ENCODE results near the gene MACROD2.

Gene MACROD2

DNA sequence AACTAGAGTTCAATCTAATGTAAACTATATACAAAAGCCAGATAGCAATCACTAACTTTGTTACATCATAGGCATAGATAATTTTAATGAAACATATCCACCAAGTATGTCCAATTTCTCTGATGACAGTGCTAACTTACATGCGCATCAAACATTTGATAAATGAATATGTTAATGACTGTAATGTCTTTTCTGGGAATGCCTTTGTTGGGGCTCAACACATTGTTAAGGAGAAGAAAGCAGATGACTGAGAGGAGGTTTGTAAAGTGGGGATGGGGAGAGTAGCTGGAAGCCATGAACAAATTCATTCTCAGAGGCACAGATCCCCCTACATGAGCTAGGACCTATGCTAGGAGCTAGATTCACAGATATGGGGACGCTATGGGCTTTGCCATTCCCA, 1627.9 kb downstream of the MACROD2 start:
- DNase-seq = no peak

- DNase-seq = no peak
Measured at GRCh38 chr20:15625981-15626380, 1630.7 kb downstream of the MACROD2 start.

GRCh38 chr20:15627089-15627488, 1631.8 kb downstream of the MACROD2 start:
- no peak for DNase-seq

- no peak for DNase-seq
Measured at GRCh38 chr20:15627501-15627903, 1632.2 kb downstream of the MACROD2 start.

- no peak for DNase-seq
Measured at GRCh38 chr20:15628851-15629353, 1633.6 kb downstream of the MACROD2 start.

DNA sequence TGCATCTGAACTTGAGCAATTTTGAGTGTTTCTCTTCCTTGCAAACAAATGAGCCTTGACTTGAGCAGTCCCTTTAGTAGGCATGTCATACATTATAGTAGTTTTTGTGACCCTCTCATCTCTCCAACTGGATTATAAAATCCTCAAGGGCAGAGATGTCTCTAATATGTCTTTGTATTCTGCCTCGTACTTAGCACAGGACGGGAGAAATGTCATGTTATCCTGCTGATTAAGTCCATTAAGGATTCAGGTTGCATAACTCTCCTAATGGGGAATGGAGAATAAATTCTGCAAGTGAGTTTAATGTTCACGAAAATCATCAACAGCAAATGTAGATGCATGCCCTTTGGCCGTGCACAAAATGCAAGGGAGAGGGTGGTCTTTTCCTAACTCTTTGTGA, 1635.0 kb downstream of the MACROD2 start:
- DNase-seq = no peak

- DNase-seq = no peak
Measured at GRCh38 chr20:15632680-15633079, 1637.4 kb downstream of the MACROD2 start.

DNA sequence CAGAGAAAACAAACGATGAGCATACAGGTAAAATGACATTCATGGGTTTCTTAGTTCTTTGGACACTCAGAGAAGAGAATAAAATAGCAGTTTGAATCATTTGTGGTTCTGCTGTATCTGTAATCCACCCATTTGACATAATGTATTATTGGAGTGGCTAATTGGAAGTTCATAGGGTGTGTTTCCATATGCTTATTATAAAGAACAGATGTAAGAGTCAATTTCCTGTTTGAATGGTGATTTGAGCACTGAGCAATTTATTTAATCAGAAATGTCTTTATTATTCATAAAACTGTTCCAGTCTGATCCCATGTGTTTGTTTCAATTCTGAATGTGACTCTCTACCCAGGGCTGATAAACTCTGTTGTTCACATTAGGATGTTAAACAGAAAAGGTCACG, 1638.8 kb downstream of the MACROD2 start:
- no peak for DNase-seq

DNA sequence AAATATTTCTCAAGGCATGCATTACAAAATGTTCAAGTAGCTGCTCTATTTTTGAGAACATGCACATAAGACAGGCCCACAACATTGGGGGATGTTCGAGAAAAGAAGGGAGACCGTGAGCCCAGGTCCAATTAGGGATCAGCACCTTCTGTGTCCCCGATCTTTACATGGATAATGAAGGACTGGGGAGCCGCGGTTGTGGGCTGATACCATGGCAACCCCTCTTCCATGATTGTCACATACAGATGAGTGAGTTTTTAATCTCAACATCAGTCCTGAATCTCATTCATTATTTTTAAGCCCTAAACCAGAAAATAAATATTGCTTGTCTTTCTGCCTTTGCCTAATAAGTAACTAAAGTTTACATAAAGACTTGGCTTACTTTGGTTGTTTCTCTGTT, 1642.2 kb downstream of the MACROD2 start:
- no peak for DNase-seq

- DNase-seq = no peak
Measured at GRCh38 chr20:15637950-15638754, 1642.8 kb downstream of the MACROD2 start.

GRCh38 chr20:15638816-15639215, 1643.5 kb downstream of the MACROD2 start:
- no peak for DNase-seq

GRCh38 chr20:15639839-15640238, 1644.5 kb downstream of the MACROD2 start:
- no peak for DNase-seq

DNA sequence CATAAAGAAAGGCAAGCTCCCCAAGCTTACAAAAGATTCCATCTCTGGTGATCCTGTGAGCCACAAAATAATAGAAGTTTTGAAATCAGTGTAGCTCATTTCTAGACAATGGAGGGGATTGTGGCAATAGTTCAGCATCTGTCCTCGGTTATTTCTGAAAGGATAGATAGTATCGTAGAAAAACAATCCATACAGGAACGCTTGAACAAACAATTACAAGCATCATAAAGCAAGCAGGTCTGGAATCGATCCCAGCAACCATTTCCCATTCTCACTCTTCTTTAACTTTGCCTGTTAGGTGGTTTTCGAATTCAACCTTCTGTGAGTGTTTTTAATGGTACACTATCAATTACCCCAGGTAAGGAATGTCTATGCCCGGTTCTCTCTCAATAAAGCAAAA, 1646.8 kb downstream of the MACROD2 start:
- no peak for DNase-seq

GRCh38 chr20:15642676-15643075, 1647.4 kb downstream of the MACROD2 start:
- no peak for DNase-seq

DNA sequence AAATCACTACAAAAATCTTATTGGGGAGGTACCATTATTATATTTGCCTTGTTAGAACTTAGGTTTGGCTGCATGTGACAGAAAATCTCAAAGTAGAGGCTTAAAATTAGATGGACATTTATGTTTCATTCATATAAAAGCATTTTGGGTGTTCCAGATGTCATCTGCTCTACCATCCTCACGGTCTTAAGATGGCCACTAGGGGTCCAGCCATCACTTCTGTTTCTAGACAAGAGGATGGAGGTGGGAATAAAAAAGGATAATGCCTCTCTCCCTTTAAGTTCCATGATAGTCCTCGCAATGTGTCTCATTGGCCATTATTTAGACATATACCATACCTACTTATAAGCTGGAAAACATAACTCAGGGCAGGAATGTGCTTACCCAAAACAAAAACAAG, 1648.4 kb downstream of the MACROD2 start:
- no peak for DNase-seq

- DNase-seq = no peak
Measured at GRCh38 chr20:15645816-15646215, 1650.5 kb downstream of the MACROD2 start.

- DNase-seq = no peak
Measured at GRCh38 chr20:15653396-15654207, 1658.3 kb downstream of the MACROD2 start.

DNA sequence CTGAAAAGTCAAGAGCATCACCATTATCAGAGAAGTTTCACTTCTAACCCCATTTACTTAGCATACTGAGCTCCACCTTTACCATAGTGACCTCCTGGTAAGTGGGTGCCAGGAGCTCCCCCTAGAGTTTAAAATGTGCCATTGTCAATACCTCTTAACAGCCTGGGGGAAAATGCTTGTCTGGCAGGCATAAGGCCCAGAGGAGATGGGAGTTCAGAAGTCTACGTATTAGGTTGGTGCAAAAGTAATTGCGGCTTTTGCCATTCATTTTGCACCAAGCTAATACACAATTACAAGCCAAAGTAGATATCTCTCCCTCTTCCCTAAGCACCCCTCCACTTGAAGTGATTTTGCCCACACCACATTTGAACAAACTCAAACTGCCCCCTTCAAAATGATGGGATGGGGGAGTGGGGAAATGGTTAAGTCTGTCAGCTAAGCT, 1658.9 kb downstream of the MACROD2 start:
- peak; percentile 50 for DNase-seq

DNA sequence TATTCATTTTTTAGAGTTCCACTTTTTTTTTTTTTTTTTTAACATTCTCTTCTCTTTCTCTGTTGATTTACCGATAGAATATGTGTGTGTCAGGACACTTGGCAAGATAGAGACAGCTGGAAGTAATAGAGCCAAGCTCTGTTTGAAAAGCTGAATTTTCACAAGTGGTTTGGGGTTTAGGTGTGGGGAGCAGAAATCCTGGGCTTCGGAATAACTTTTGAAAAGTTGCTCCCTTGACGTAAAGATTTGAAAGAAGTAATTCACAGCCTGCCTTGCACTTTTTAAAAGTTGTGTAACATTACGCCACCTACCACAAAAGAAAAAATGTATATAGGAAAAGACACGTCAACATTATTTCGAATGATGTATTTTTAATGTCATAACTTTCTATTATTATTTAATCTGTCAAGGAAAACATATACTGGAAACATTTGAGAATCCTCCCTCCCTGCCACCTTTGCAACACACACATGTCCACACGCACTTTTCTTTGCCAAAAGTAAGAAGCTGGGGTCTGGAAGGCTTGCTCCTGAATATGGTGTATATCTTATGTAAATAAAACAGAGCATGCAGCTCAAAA, 1660.1 kb downstream of the MACROD2 start:
- DNase-seq = no peak

GRCh38 chr20:15656124-15656523, 1660.8 kb downstream of the MACROD2 start:
- no peak for DNase-seq

- no peak for DNase-seq
Measured at GRCh38 chr20:15658295-15658694, 1663.0 kb downstream of the MACROD2 start.

DNA sequence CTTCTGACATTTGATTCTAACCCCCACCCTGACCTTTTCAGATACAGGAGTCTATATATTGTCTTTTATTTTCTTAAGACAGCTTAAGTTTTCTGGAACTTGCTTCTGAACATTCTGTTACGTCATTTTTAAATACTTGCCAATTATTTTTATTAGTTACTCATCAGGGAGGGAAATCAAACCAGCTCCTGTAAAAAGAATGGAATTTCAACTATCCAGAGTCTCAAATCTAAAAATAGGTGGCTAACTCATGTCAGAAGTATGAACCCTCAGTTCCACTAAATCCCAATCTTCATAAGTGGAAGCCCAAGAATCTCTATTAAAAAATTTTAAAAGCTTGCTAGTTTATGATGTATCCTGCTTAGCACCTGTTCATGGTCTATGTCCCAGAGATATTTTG, 1677.9 kb downstream of the MACROD2 start:
- no peak for DNase-seq

DNA sequence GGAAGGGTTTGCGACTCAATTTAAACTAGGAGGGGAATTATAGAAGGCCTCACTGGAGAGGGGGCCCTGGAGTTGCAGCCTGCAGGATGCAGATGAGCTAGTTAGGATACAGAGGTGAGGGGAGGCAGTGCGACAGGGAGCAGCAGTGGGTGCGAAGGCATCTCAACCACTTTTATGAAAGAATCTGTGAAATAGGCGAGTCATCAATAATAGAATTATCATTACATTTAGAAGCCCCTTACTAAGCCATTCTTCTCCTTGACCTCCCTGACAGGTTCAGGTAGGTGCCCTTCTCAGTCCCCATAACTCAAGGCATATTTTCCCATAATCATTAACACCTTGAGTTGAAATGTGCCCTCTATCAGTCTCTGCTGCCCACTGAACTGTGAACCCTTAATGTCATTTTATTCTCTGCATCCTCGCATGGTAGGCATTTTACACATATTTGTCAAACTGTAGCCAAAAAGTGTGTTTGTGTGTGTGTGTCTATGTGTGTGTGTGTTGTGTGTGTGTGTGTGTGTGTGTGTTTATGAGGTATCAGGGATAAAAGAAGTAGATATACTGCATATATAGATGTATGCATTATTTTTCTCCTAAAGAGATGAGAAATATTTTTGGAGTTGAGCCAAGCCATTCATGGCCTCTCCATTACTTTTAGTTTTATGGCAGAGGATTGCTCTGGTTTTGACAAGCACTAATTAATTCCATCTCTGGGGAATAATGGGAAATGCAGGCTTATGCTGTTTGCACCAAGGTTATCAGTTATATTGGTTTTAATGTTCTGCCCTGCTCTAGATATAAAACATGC, 1679.1 kb downstream of the MACROD2 start:
- DNase-seq = no peak

All from NCI-H526 treated with DMSO at 0.1 percent for 48 hours (cell line).